GM18519 (cell line): Measurements from ENCODE around the gene PCDHB13.
"Not testable (repeated sequence)": the region's sequence is repeated elsewhere in the genome, so short reads cannot be mapped to it uniquely, and the experiment has no call there.

Source experiments
- ATAC-seq: cut with Tn5 transposase; IDR thresholded peaks from one replicate; pipeline ENCODE4 v1.9.1; 2021; ENCODE audit warnings: mild to moderate bottlenecking, moderate library complexity; ENCODE audit not compliant: unreplicated experiment, low FRiP score

The PCDHB13 gene

GRCh38 chr5:141213656-141214339, at the start of gene PCDHB13:
PCDHB13 (plus strand) TSS chr5:141213919; CDS start chr5:141214124, 205 bp downstream.
- ATAC-seq = not testable (repeated sequence)

GRCh38 chr5:141172381-141173204, 41.1 kb upstream of the PCDHB13 start, which contains the start of gene PCDHB7:
PCDHB7 (plus strand) TSS chr5:141172644; CDS start chr5:141172836, 192 bp downstream.
- no peak for ATAC-seq

- not testable (repeated sequence) for ATAC-seq
Measured at GRCh38 chr5:141174291-141175104, 39.2 kb upstream of the PCDHB13 start.

- ATAC-seq = no peak
Measured at GRCh38 chr5:141175933-141176332, 37.8 kb upstream of the PCDHB13 start.

GRCh38 chr5:141177577-141178191, 36.0 kb upstream of the PCDHB13 start, which contains the start of gene PCDHB8:
PCDHB8 (plus strand) TSS chr5:141177790; CDS start chr5:141178035, 245 bp downstream.
- ATAC-seq = not testable (repeated sequence)

- not testable (repeated sequence) for ATAC-seq
Measured at GRCh38 chr5:141179371-141179770, 34.3 kb upstream of the PCDHB13 start.

GRCh38 chr5:141179876-141180275, 33.8 kb upstream of the PCDHB13 start:
- ATAC-seq = not testable (repeated sequence)

- ATAC-seq = no peak
Measured at GRCh38 chr5:141180313-141180712, 33.4 kb upstream of the PCDHB13 start.

GRCh38 chr5:141182248-141182647, 31.5 kb upstream of the PCDHB13 start, which contains the start of gene PCDHB16:
PCDHB16 (plus strand) TSS chr5:141182387; CDS start chr5:141182560, 173 bp downstream.
- ATAC-seq = no peak

GRCh38 chr5:141184117-141184855, 29.4 kb upstream of the PCDHB13 start:
- not testable (repeated sequence) for ATAC-seq

- ATAC-seq = no peak
Measured at GRCh38 chr5:141186897-141187512, 26.7 kb upstream of the PCDHB13 start, which contains the start of gene PCDHB9. PCDHB9 (plus strand) TSS chr5:141187161; CDS start chr5:141187319, 158 bp downstream.

- ATAC-seq = not testable (repeated sequence)
Measured at GRCh38 chr5:141188682-141189081, 25.0 kb upstream of the PCDHB13 start.

GRCh38 chr5:141189131-141189530, 24.6 kb upstream of the PCDHB13 start:
- not testable (repeated sequence) for ATAC-seq

GRCh38 chr5:141192110-141192725, 21.5 kb upstream of the PCDHB13 start, which contains the start of gene PCDHB10:
PCDHB10 (plus strand) TSS chr5:141192353; CDS start chr5:141192553, 200 bp downstream.
- ATAC-seq = no peak

- ATAC-seq = not testable (repeated sequence)
Measured at GRCh38 chr5:141194332-141194731, 19.4 kb upstream of the PCDHB13 start.

GRCh38 chr5:141196363-141196762, 17.4 kb upstream of the PCDHB13 start:
- ATAC-seq = no peak

- ATAC-seq = no peak
Measured at GRCh38 chr5:141199359-141200235, 14.1 kb upstream of the PCDHB13 start, which contains the start of gene PCDHB11. PCDHB11 (plus strand) TSS chr5:141199627; CDS start chr5:141199775, 148 bp downstream.
